ENCODE results near the gene ATP2B2.

- TF ChIP-seq, protein P1, sequence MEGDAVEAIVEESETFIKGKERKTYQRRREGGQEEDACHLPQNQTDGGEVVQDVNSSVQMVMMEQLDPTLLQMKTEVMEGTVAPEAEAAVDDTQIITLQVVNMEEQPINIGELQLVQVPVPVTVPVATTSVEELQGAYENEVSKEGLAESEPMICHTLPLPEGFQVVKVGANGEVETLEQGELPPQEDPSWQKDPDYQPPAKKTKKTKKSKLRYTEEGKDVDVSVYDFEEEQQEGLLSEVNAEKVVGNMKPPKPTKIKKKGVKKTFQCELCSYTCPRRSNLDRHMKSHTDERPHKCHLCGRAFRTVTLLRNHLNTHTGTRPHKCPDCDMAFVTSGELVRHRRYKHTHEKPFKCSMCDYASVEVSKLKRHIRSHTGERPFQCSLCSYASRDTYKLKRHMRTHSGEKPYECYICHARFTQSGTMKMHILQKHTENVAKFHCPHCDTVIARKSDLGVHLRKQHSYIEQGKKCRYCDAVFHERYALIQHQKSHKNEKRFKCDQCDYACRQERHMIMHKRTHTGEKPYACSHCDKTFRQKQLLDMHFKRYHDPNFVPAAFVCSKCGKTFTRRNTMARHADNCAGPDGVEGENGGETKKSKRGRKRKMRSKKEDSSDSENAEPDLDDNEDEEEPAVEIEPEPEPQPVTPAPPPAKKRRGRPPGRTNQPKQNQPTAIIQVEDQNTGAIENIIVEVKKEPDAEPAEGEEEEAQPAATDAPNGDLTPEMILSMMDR (IDR thresholded peaks at IDR 0.05): no peak
- TF ChIP-seq POLR2A (IDR thresholded peaks at IDR 0.05): no peak
Measured at GRCh38 chr3:10484709-10485108, 20.7 kb downstream of the ATP2B2 start.

Measured in transverse colon (tissue), 3 donors.